DND-41 (cell line): Measurements from ENCODE around the gene CFD.

Experiments
- EZH2 ChIP-seq: IDR thresholded peaks from 3 replicates; pipeline ENCODE4 v1.6.1; 2012; ENCODE audit warnings: borderline replicate concordance, low read depth, mild to moderate bottlenecking, moderate library complexity, low read length, inconsistent platforms; ENCODE audit not compliant: severe bottlenecking
- TF ChIP-seq, protein P1 (sequence below): IDR thresholded peaks from 2 replicates; pipeline ENCODE4 v1.5.1; 2012; ENCODE audit warnings: borderline replicate concordance, low read length, moderate library complexity, mild to moderate bottlenecking; ENCODE audit not compliant: poor library complexity, severe bottlenecking; ENCODE audit errors: extremely low read depth

DNA sequence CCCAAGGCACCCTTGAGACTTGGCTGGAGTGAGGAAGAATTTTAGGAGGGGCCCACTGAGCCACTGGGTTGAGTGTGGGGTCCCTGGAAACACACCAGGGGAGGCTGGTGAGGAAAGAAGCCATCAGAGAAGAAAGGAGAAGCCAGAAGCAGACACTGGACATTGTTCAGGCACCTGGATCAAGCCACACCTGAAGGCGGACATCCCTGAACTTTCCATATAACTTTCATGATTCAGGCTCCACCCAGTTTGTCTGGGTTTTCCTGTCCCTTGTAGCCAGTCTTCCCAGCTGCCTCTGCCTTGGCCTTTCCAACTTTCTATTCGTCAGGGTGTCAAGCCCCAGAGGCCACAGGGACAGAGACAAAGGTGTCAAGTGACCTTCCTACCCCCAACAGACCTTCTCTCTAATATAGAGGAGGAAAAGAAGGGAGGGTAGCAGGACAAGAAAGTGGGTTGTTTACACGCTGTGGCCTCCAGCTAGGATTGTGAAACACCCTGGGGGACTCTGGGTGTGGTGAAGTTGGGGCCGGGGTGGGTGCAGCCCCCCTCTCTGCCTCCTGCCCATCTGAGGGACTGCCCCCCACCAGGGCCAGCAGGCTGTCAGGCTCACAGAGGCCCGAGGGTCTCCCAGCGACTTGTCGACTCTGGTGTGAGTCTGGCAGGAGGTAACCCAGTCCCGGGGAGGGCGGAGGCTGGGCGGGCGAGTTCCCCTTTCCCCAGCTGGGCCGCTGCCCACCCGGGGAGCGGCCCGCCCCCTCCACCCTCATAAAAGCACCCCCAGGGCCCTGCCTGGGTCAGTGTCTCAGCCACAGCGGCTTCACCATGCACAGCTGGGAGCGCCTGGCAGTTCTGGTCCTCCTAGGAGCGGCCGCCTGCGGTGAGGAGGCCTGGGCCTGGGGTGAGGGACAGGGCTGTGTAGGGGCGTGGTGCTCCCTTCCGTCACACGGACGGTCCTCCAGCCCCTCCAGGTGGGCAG lies at the start of gene CFD:
- TF ChIP-seq, protein P1, sequence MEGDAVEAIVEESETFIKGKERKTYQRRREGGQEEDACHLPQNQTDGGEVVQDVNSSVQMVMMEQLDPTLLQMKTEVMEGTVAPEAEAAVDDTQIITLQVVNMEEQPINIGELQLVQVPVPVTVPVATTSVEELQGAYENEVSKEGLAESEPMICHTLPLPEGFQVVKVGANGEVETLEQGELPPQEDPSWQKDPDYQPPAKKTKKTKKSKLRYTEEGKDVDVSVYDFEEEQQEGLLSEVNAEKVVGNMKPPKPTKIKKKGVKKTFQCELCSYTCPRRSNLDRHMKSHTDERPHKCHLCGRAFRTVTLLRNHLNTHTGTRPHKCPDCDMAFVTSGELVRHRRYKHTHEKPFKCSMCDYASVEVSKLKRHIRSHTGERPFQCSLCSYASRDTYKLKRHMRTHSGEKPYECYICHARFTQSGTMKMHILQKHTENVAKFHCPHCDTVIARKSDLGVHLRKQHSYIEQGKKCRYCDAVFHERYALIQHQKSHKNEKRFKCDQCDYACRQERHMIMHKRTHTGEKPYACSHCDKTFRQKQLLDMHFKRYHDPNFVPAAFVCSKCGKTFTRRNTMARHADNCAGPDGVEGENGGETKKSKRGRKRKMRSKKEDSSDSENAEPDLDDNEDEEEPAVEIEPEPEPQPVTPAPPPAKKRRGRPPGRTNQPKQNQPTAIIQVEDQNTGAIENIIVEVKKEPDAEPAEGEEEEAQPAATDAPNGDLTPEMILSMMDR: no peak
- no peak for TF ChIP-seq EZH2
